Measurements from ENCODE around the gene CDKL2. TPM values are rescaled to one million over a fixed set of nuclear protein-coding genes. Genes with fewer than 3 reads are reported as not detected.

Gene CDKL2
- total RNA-seq, 1 donor from 2014 or later, result 2.1 TPM

- DNase-seq (ENCODE audit: extremely low read depth, low read depth, low spot score), result no peak
Measured at GRCh38 chr4:75643651-75644050, 13.3 kb upstream of the CDKL2 start.

GRCh38 chr4:75639124-75639695 is 8.9 kb upstream of the CDKL2 start:
- no peak for DNase-seq (ENCODE audit: extremely low read depth, low read depth, low spot score)

GRCh38 chr4:75637827-75638226 is 7.5 kb upstream of the CDKL2 start:
- DNase-seq (ENCODE audit: extremely low read depth, low read depth, low spot score), result no peak

- no peak for DNase-seq (ENCODE audit: extremely low read depth, low read depth, low spot score)
Measured at GRCh38 chr4:75637176-75637575, 6.8 kb upstream of the CDKL2 start.

- no peak for DNase-seq (ENCODE audit: extremely low read depth, low read depth, low spot score)
Measured at GRCh38 chr4:75634951-75635350, 4.6 kb upstream of the CDKL2 start.

GRCh38 chr4:75634281-75634680 is 4.0 kb upstream of the CDKL2 start:
- DNase-seq (ENCODE audit: extremely low read depth, low read depth, low spot score), result no peak

- DNase-seq (ENCODE audit: extremely low read depth, low read depth, low spot score), result no peak
Measured at GRCh38 chr4:75633846-75634245, 3.5 kb upstream of the CDKL2 start.

GRCh38 chr4:75630937-75631329 is 605 bp upstream of the CDKL2 start:
- no peak for DNase-seq (ENCODE audit: extremely low read depth, low read depth, low spot score)

GRCh38 chr4:75629239-75629638 is 1.1 kb downstream of the CDKL2 start:
- DNase-seq (ENCODE audit: extremely low read depth, low read depth, low spot score), result no peak

GRCh38 chr4:75623026-75623425 is 7.3 kb downstream of the CDKL2 start:
- no peak for DNase-seq (ENCODE audit: extremely low read depth, low read depth, low spot score)

GRCh38 chr4:75621715-75622114 is 8.6 kb downstream of the CDKL2 start:
- no peak for DNase-seq (ENCODE audit: extremely low read depth, low read depth, low spot score)

- no peak for DNase-seq (ENCODE audit: extremely low read depth, low read depth, low spot score)
Measured at GRCh38 chr4:75612306-75612705, 18.0 kb downstream of the CDKL2 start.

- no peak for DNase-seq (ENCODE audit: extremely low read depth, low read depth, low spot score)
Measured at GRCh38 chr4:75605928-75606327, 24.4 kb downstream of the CDKL2 start.

GRCh38 chr4:75599647-75600046 is 30.7 kb downstream of the CDKL2 start:
- DNase-seq (ENCODE audit: extremely low read depth, low read depth, low spot score), result no peak

GRCh38 chr4:75598390-75598789 is 31.9 kb downstream of the CDKL2 start:
- DNase-seq (ENCODE audit: extremely low read depth, low read depth, low spot score), result no peak

GRCh38 chr4:75596061-75596460 is 34.3 kb downstream of the CDKL2 start:
- no peak for DNase-seq (ENCODE audit: extremely low read depth, low read depth, low spot score)

- DNase-seq (ENCODE audit: extremely low read depth, low read depth, low spot score), result no peak
Measured at GRCh38 chr4:75593393-75593792, 36.9 kb downstream of the CDKL2 start.

GRCh38 chr4:75584067-75584466 is 46.3 kb downstream of the CDKL2 start:
- DNase-seq (ENCODE audit: extremely low read depth, low read depth, low spot score), result no peak

GRCh38 chr4:75567725-75568124 is 62.6 kb downstream of the CDKL2 start:
- DNase-seq (ENCODE audit: extremely low read depth, low read depth, low spot score), result no peak

- DNase-seq (ENCODE audit: extremely low read depth, low read depth, low spot score), result no peak
Measured at GRCh38 chr4:75566911-75567310, 63.4 kb downstream of the CDKL2 start.

- no peak for DNase-seq (ENCODE audit: extremely low read depth, low read depth, low spot score)
Measured at GRCh38 chr4:75565481-75565880, 64.8 kb downstream of the CDKL2 start.

GRCh38 chr4:75564023-75564422 is 66.3 kb downstream of the CDKL2 start:
- no peak for DNase-seq (ENCODE audit: extremely low read depth, low read depth, low spot score)

- DNase-seq (ENCODE audit: extremely low read depth, low read depth, low spot score), result no peak
Measured at GRCh38 chr4:75561789-75562188, 68.5 kb downstream of the CDKL2 start.
